ENCODE measurements around the gene SLC39A8. TPM values are rescaled to one million over a fixed set of nuclear protein-coding genes. Genes with fewer than 3 reads are reported as not detected.
"Not testable (repeated sequence)": the region's sequence is repeated elsewhere in the genome, so short reads cannot be mapped to it uniquely, and the experiment has no call there.

SLC39A8 gene
- 8.0 TPM for polyA plus RNA-seq
- long read RNA-seq, donor 1, partial matches to known transcripts, result 0 of 2 reads
- long read RNA-seq, donor 1, other reads (novel, unspliced or antisense), result 0 of 2 reads
- long read RNA-seq, donor 2, partial matches to known transcripts, result 0 of 2 reads
- long read RNA-seq, donor 2, other reads (novel, unspliced or antisense), result 0 of 2 reads
- long read RNA-seq, donor 3, transcript SLC39A8-202 (8 exons, 3,238 nt), result major isoform, 6 of 6 reads
- long read RNA-seq, donor 3, partial matches to known transcripts, result 0 of 6 reads
- long read RNA-seq, donor 3, other reads (novel, unspliced or antisense), result 0 of 6 reads
- long read RNA-seq, donor 4, result 0 reads
- long read RNA-seq, donor 5, partial matches to known transcripts, result 0 of 6 reads
- long read RNA-seq, donor 5, other reads (novel, unspliced or antisense), result 0 of 6 reads
- long read RNA-seq, donor 6, partial matches to known transcripts, result 0 of 2 reads
- long read RNA-seq, donor 6, other reads (novel, unspliced or antisense), result 0 of 2 reads
- long read RNA-seq, donor 7, partial matches to known transcripts, result 0 of 2 reads
- long read RNA-seq, donor 7, other reads (novel, unspliced or antisense), result 0 of 2 reads
- long read RNA-seq, donor 8, partial matches to known transcripts, result 0 of 1 reads
- long read RNA-seq, donor 8, other reads (novel, unspliced or antisense), result 0 of 1 reads
- long read RNA-seq, donor 9, partial matches to known transcripts, result 0 of 1 reads
- long read RNA-seq, donor 9, other reads (novel, unspliced or antisense), result 0 of 1 reads
- long read RNA-seq, donor 10, partial matches to known transcripts, result 0 of 1 reads
- long read RNA-seq, donor 10, other reads (novel, unspliced or antisense), result 0 of 1 reads
- long read RNA-seq, donor 11, partial matches to known transcripts, result 0 of 4 reads
- long read RNA-seq, donor 11, other reads (novel, unspliced or antisense), result 0 of 4 reads

GRCh38 chr4:102344954-102345794 is at the start of gene SLC39A8:
Gene SLC39A8 (minus strand): TSS chr4:102345482. CDS start chr4:102344662, 820 bp downstream.
- H3K4me1 ChIP-seq (ENCODE audit: control insufficient read depth, insufficient read depth, low read length), result no peaks in the 10 kb centered on the region
- WGBS (ENCODE audit: insufficient coverage, low lambda C conversion rate), result 0% methylated on average over 3 of the region's 54 CpGs
- peak; percentile 73 to 88 for DNase-seq

GRCh38 chr4:102392033-102392744 is 46.9 kb upstream of the SLC39A8 start:
- H3K4me3 ChIP-seq (ENCODE audit: low read length), result no peak overlapping the region
- DNase-seq, result no peak
- no peaks in the 10 kb centered on the region for H3K36me3 ChIP-seq (ENCODE audit: control insufficient read depth, insufficient read depth, low read length)
- H3K27me3 ChIP-seq (ENCODE audit: control insufficient read depth, insufficient read depth, low read length), result peaks cover 2% of the 10 kb centered on the region
- no peaks in the 10 kb centered on the region for H3K4me1 ChIP-seq (ENCODE audit: control insufficient read depth, insufficient read depth, low read length)
- H3K9me3 ChIP-seq (ENCODE audit: control insufficient read depth, low read depth, low read length), result no peaks in the 10 kb centered on the region
- no CpG with 5 or more reads among the region's 4 CpGs for WGBS (ENCODE audit: insufficient coverage, low lambda C conversion rate)
- no peak overlapping the region for H3K27ac ChIP-seq (ENCODE audit: low read length)

More at GRCh38 chr4:102344954-102345794, at the start of gene SLC39A8:
- Histone ChIP-seq H3K9me3 (ENCODE audit: control insufficient read depth, low read depth, low read length) (no peaks in the 10 kb centered on the region), H3K27me3 (ENCODE audit: control insufficient read depth, insufficient read depth, low read length) (no peaks in the 10 kb centered on the region), H3K27ac (ENCODE audit: low read length) (peak within 1 kb of the TSS; percentile 12), H3K36me3 (ENCODE audit: control insufficient read depth, insufficient read depth, low read length) (no peaks in the 10 kb centered on the region), H3K4me3 (ENCODE audit: low read length) (peak within 1 kb of the TSS; percentile 52)

GRCh38 chr4:102390438-102390837 is 45.2 kb upstream of the SLC39A8 start:
- 75% methylated on average over 1 of the region's 2 CpGs for WGBS (ENCODE audit: insufficient coverage, low lambda C conversion rate)
- H3K4me3 ChIP-seq (ENCODE audit: low read length), result no peak overlapping the region
- no peaks in the 10 kb centered on the region for H3K36me3 ChIP-seq (ENCODE audit: control insufficient read depth, insufficient read depth, low read length)
- peaks cover 2% of the 10 kb centered on the region for H3K27me3 ChIP-seq (ENCODE audit: control insufficient read depth, insufficient read depth, low read length)
- no peak overlapping the region for H3K27ac ChIP-seq (ENCODE audit: low read length)
- no peaks in the 10 kb centered on the region for H3K9me3 ChIP-seq (ENCODE audit: control insufficient read depth, low read depth, low read length)
- DNase-seq, result no peak
- H3K4me1 ChIP-seq (ENCODE audit: control insufficient read depth, insufficient read depth, low read length), result no peaks in the 10 kb centered on the region

DNA sequence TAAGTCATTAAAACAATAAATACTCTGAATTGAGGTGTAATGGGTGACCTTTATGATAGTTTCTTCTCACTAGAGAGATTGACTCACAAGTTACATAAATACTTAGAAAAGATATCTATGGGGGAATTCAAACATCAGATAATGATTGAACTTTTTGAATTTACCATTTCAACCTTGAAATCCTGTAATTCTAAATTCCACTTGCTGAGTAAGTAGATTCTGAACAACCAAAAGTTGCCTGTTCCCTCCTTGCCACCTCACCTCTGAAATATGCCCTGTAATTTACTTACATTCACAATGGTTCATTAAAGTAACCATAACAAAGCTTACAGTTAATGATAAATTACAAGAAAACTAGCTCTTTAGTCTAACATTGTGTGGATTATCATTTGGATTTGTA is 43.3 kb upstream of the SLC39A8 start:
- H3K4me1 ChIP-seq (ENCODE audit: control insufficient read depth, insufficient read depth, low read length), result no peaks in the 10 kb centered on the region
- H3K27ac ChIP-seq (ENCODE audit: low read length), result no peak overlapping the region
- H3K27me3 ChIP-seq (ENCODE audit: control insufficient read depth, insufficient read depth, low read length), result peaks cover 2% of the 10 kb centered on the region
- DNase-seq, result no peak
- H3K36me3 ChIP-seq (ENCODE audit: control insufficient read depth, insufficient read depth, low read length), result no peaks in the 10 kb centered on the region
- H3K9me3 ChIP-seq (ENCODE audit: control insufficient read depth, low read depth, low read length), result no peaks in the 10 kb centered on the region
- H3K4me3 ChIP-seq (ENCODE audit: low read length), result no peak overlapping the region

- 63% methylated on average over 1 of the region's 2 CpGs for WGBS (ENCODE audit: insufficient coverage, low lambda C conversion rate)
- no peaks in the 10 kb centered on the region for H3K36me3 ChIP-seq (ENCODE audit: control insufficient read depth, insufficient read depth, low read length)
- DNase-seq, result no peak
- no peaks in the 10 kb centered on the region for H3K4me1 ChIP-seq (ENCODE audit: control insufficient read depth, insufficient read depth, low read length)
- no peaks in the 10 kb centered on the region for H3K9me3 ChIP-seq (ENCODE audit: control insufficient read depth, low read depth, low read length)
- H3K27ac ChIP-seq (ENCODE audit: low read length), result no peak overlapping the region
- peaks cover 2% of the 10 kb centered on the region for H3K27me3 ChIP-seq (ENCODE audit: control insufficient read depth, insufficient read depth, low read length)
- no peak overlapping the region for H3K4me3 ChIP-seq (ENCODE audit: low read length)
These were observed 42.4 kb upstream of the SLC39A8 start for GRCh38 chr4:102387552-102388150.

DNA sequence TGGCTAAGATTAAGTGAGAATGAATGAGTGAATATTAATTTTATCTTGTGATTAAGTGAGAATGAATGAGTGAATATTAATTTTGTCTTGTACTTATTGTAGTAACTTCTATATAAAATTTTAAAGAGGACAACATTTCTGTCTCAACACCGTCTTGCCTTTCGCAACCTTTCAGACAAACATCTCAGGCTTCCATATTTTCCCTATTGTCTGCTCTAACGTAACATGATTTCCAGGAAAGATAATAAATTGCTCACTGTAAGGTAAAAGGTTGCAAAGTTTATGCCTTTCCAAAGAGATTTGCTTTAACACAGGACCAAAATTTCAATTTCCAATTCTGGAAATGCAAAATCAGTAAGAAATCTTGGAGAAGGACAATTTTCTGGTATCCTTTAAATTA is 41.7 kb upstream of the SLC39A8 start:
- no peak overlapping the region for H3K27ac ChIP-seq (ENCODE audit: low read length)
- no peaks in the 10 kb centered on the region for H3K4me1 ChIP-seq (ENCODE audit: control insufficient read depth, insufficient read depth, low read length)
- H3K27me3 ChIP-seq (ENCODE audit: control insufficient read depth, insufficient read depth, low read length), result peaks cover 2% of the 10 kb centered on the region
- no peak overlapping the region for H3K4me3 ChIP-seq (ENCODE audit: low read length)
- no peaks in the 10 kb centered on the region for H3K36me3 ChIP-seq (ENCODE audit: control insufficient read depth, insufficient read depth, low read length)
- DNase-seq, result no peak
- WGBS (ENCODE audit: insufficient coverage, low lambda C conversion rate), result no CpG with 5 or more reads among the region's 3 CpGs
- H3K9me3 ChIP-seq (ENCODE audit: control insufficient read depth, low read depth, low read length), result no peaks in the 10 kb centered on the region

GRCh38 chr4:102380253-102380652 is 35.0 kb upstream of the SLC39A8 start:
- not testable (repeated sequence) for H3K27ac ChIP-seq (ENCODE audit: low read length); H3K4me3 ChIP-seq (ENCODE audit: low read length); H3K36me3 ChIP-seq (ENCODE audit: control insufficient read depth, insufficient read depth, low read length); DNase-seq; H3K9me3 ChIP-seq (ENCODE audit: control insufficient read depth, low read depth, low read length); H3K27me3 ChIP-seq (ENCODE audit: control insufficient read depth, insufficient read depth, low read length); H3K4me1 ChIP-seq (ENCODE audit: control insufficient read depth, insufficient read depth, low read length)
- no CpG with 5 or more reads among the region's 10 CpGs for WGBS (ENCODE audit: insufficient coverage, low lambda C conversion rate)

- Histone ChIP-seq H3K4me1 (ENCODE audit: control insufficient read depth, insufficient read depth, low read length) (no peaks in the 10 kb centered on the region), H3K4me3 (ENCODE audit: low read length) (no peak overlapping the region), H3K9me3 (ENCODE audit: control insufficient read depth, low read depth, low read length) (no peaks in the 10 kb centered on the region), H3K27me3 (ENCODE audit: control insufficient read depth, insufficient read depth, low read length) (no peaks in the 10 kb centered on the region), H3K36me3 (ENCODE audit: control insufficient read depth, insufficient read depth, low read length) (no peaks in the 10 kb centered on the region), H3K27ac (ENCODE audit: low read length) (no peak overlapping the region)
- no CpG with 5 or more reads among the region's 2 CpGs for WGBS (ENCODE audit: insufficient coverage, low lambda C conversion rate)
- DNase-seq, result peak in 1 of 2 donors; percentile 9
These were observed 17.7 kb upstream of the SLC39A8 start for GRCh38 chr4:102362922-102363432.

DNA sequence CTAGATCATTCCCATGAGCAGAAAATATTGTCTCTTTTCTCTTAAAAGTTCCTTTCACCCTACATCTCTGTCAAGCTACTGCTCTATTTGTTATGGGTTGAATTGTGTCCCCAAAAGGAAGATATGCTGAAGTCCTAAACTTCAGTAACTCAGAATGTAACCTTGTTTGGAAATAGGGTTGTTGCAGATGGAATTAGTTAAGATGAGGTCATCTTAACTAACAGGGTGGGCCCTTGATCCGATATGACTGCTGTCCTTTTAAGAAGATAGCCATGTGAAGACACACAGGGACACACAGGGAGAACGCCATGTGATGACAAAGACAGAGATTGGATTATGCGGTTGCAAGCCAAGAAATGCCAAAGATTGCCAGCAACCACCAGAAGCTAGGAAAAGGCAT is 12.8 kb upstream of the SLC39A8 start:
- no peak for DNase-seq
- no peaks in the 10 kb centered on the region for H3K4me1 ChIP-seq (ENCODE audit: control insufficient read depth, insufficient read depth, low read length)
- no peaks in the 10 kb centered on the region for H3K36me3 ChIP-seq (ENCODE audit: control insufficient read depth, insufficient read depth, low read length)
- H3K27ac ChIP-seq (ENCODE audit: low read length), result no peak overlapping the region
- no peak overlapping the region for H3K4me3 ChIP-seq (ENCODE audit: low read length)
- 100% methylated on average over 1 of the region's 3 CpGs for WGBS (ENCODE audit: insufficient coverage, low lambda C conversion rate)
- no peaks in the 10 kb centered on the region for H3K9me3 ChIP-seq (ENCODE audit: control insufficient read depth, low read depth, low read length)
- no peaks in the 10 kb centered on the region for H3K27me3 ChIP-seq (ENCODE audit: control insufficient read depth, insufficient read depth, low read length)

Data from large intestine (tissue), 12 donors.